Esophagus (tissue), 2 donors: ENCODE results near the gene LIG3. TPM values are rescaled to one million over a fixed set of nuclear protein-coding genes. Genes with fewer than 3 reads are reported as not detected.

Source experiments
- H3K27ac ChIP-seq, 2 donors: one replicate each; pipeline ENCODE4 v1.5.1; 2013; ENCODE audit warnings: low read depth in 2 of 2, mild to moderate bottlenecking in 2 of 2, inconsistent platforms in 1 of 2, low read length in 1 of 2, moderate library complexity in 1 of 2
- H3K27me3 ChIP-seq, 2 donors: one replicate each; pipeline ENCODE4 v1.6.1; 2013; ENCODE audit warnings: low read length in 2 of 2, control low read depth in 1 of 2, mild to moderate bottlenecking in 1 of 2; ENCODE audit not compliant: insufficient read depth in 2 of 2, control insufficient read depth in 1 of 2
- H3K36me3 ChIP-seq, 2 donors: one replicate each; pipeline ENCODE4 v1.6.1; 2013; ENCODE audit warnings: low read length in 1 of 2; ENCODE audit not compliant: control insufficient read depth in 2 of 2, insufficient read depth in 2 of 2
- H3K4me1 ChIP-seq, 2 donors: one replicate each; pipeline ENCODE4 v1.6.1; 2013; ENCODE audit warnings: low read length in 1 of 2; ENCODE audit not compliant: control insufficient read depth in 2 of 2, insufficient read depth in 2 of 2
- H3K4me3 ChIP-seq, 2 donors: one replicate each; pipeline ENCODE4 v1.5.1; 2013; ENCODE audit warnings: low read length in 2 of 2, mild to moderate bottlenecking in 2 of 2, low read depth in 1 of 2, moderate library complexity in 1 of 2
- H3K9me3 ChIP-seq, 2 donors: one replicate each; pipeline ENCODE4 v1.6.1; 2013; ENCODE audit warnings: mild to moderate bottlenecking in 2 of 2, low read depth in 1 of 2, low read length in 1 of 2, moderate library complexity in 1 of 2; ENCODE audit not compliant: control insufficient read depth in 2 of 2, insufficient read depth in 1 of 2
- WGBS, 2 donors: extraction: QIAGEN DNeasy Blood & Tissue Kit; methylation state at CpG; one replicate each; pipeline ENCODE4 v1.1.7; 2013; 5-methylcytosine and 5-hydroxymethylcytosine counted together
- polyA plus RNA-seq, 2 donors: library from polyadenylated mRNA; stranded (reverse); fragments of 200-250 nt; gene quantifications; one replicate each; pipeline ENCODE4 v1.2.3, GENCODE V29; 2013
- donor health status: healthy with polysubstance abuse.
- donor health status: Bipolar disorder and iron deficiency.

LIG3 gene
- polyA plus RNA-seq, 2 donors = 6.2 to 9.2 TPM

- Histone ChIP-seq H3K4me1 (no peaks in the 10 kb centered on the region), H3K9me3 (no peaks in the 10 kb centered on the region), H3K27me3 (no peaks in the 10 kb centered on the region), H3K4me3 (no peak overlapping the region), H3K36me3 (no peaks in the 10 kb centered on the region), H3K27ac (peak overlapping the region in 1 of 2 donors; percentile 26)
- WGBS, 2 donors = 69 to 83% methylated on average over 3 of the region's 3 CpGs
These were observed 68.5 kb downstream of the LIG3 start for GRCh38 chr17:35048685-35049379.

- WGBS, 2 donors = 94 to 97% methylated on average over 2 of the region's 2 CpGs
- H3K36me3 ChIP-seq = no peaks in the 10 kb centered on the region
- H3K4me1 ChIP-seq = no peaks in the 10 kb centered on the region
- no peaks in the 10 kb centered on the region for H3K27me3 ChIP-seq
- no peak overlapping the region for H3K4me3 ChIP-seq
- H3K9me3 ChIP-seq = no peaks in the 10 kb centered on the region
- no peak overlapping the region for H3K27ac ChIP-seq
These were observed 69.9 kb downstream of the LIG3 start for GRCh38 chr17:35050170-35050569.

DNA sequence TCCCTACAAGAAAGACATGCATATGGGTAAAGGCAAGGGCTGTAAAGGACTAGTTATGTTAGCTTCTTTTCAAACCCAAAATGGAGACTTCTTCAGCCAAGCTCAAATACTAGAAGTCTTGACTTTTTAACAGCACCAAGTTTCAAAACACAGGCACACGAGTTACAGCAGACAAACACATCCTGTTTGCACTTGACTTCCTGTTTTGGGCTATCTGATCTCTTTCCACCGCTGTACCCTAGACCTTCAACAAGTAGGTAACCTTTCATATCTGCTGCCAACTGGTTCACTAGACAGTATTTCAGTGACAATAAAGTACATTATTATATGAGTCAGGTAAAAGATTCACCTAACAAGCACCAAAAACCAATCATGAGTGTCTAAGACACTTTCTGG lies 70.9 kb downstream of the LIG3 start:
- Histone ChIP-seq H3K4me1 (no peaks in the 10 kb centered on the region), H3K27me3 (no peaks in the 10 kb centered on the region), H3K9me3 (no peaks in the 10 kb centered on the region), H3K27ac (peak overlapping the region in 1 of 2 donors; percentile 25), H3K36me3 (no peaks in the 10 kb centered on the region), H3K4me3 (no peak overlapping the region)
- WGBS, 2 donors = 29 to 39% methylated on average over 2 of the region's 2 CpGs

- H3K36me3 ChIP-seq = no peaks in the 10 kb centered on the region
- WGBS, 2 donors = 39 to 54% methylated on average over 6 of the region's 6 CpGs
- H3K27ac ChIP-seq = peak overlapping the region in 1 of 2 donors; percentile 25
- no peaks in the 10 kb centered on the region for H3K27me3 ChIP-seq
- H3K4me1 ChIP-seq = no peaks in the 10 kb centered on the region
- no peaks in the 10 kb centered on the region for H3K9me3 ChIP-seq
- no peak overlapping the region for H3K4me3 ChIP-seq
These were observed 71.4 kb downstream of the LIG3 start for GRCh38 chr17:35051579-35052240.

DNA sequence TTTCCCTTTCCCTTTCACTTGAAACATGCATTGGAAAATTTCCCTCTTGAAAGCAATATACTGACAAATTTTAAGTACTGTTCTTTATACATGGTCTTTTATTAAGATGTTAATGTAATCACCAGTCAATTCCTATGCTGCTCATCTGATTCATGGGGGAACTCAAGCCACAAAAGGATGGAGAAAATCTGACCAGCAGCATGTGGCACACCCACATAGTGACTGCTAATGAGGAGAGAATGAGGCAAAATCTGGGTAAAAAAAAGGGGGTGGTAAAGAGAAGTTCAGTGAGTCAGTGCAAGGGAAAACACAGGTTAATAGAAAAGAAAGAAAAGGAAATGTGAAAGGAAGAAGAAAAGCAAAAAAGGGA lies 71.9 kb downstream of the LIG3 start:
- H3K4me3 ChIP-seq = no peak overlapping the region
- no peaks in the 10 kb centered on the region for H3K36me3 ChIP-seq
- no peaks in the 10 kb centered on the region for H3K9me3 ChIP-seq
- H3K27me3 ChIP-seq = no peaks in the 10 kb centered on the region
- no peak overlapping the region for H3K27ac ChIP-seq
- no peaks in the 10 kb centered on the region for H3K4me1 ChIP-seq

DNA sequence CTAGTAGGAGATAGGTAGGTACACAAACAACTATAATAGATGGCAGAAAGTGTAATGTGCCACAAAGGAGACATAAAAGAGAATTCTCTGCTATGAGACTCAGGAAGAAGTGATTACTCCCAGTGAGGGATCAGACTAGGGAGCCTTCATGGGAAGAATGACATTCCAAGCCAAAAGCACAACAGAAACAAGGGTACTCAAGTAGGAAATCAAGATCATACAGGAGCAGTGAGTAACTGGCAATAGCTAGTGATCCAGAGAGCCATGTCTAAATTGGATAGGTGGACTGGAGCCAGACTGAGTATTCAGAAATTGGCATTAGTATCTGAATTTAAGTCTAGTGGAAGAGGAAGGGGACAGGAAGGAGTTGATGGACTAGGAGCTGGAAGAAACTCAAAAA lies 72.5 kb downstream of the LIG3 start:
- Histone ChIP-seq H3K27me3 (no peaks in the 10 kb centered on the region), H3K4me3 (no peak overlapping the region), H3K27ac (no peak overlapping the region), H3K4me1 (no peaks in the 10 kb centered on the region), H3K9me3 (no peaks in the 10 kb centered on the region), H3K36me3 (no peaks in the 10 kb centered on the region)

- H3K27me3 ChIP-seq = no peaks in the 10 kb centered on the region
- H3K9me3 ChIP-seq = no peaks in the 10 kb centered on the region
- no peaks in the 10 kb centered on the region for H3K36me3 ChIP-seq
- no peak overlapping the region for H3K4me3 ChIP-seq
- H3K4me1 ChIP-seq = no peaks in the 10 kb centered on the region
- WGBS, 2 donors = 57 to 67% methylated on average over 1 of the region's 1 CpG
- H3K27ac ChIP-seq = no peak overlapping the region
These were observed 72.9 kb downstream of the LIG3 start for GRCh38 chr17:35053204-35053603.

GRCh38 chr17:35056013-35056412 lies 75.7 kb downstream of the LIG3 start:
- 90 to 92% methylated on average over 3 of the region's 3 CpGs for WGBS, 2 donors
- H3K27ac ChIP-seq = no peak overlapping the region
- H3K27me3 ChIP-seq = no peaks in the 10 kb centered on the region
- no peaks in the 10 kb centered on the region for H3K4me1 ChIP-seq
- no peaks in the 10 kb centered on the region for H3K9me3 ChIP-seq
- no peak overlapping the region for H3K4me3 ChIP-seq
- no peaks in the 10 kb centered on the region for H3K36me3 ChIP-seq

- Histone ChIP-seq H3K27me3 (no peaks in the 10 kb centered on the region), H3K36me3 (peaks cover 0 to 2% of the 10 kb centered on the region in 2 donors), H3K9me3 (no peaks in the 10 kb centered on the region), H3K4me3 (no peak overlapping the region), H3K4me1 (no peaks in the 10 kb centered on the region), H3K27ac (peak overlapping the region in 1 of 2 donors; percentile 54)
- WGBS, 2 donors = 53 to 78% methylated on average over 1 of the region's 1 CpG
These were observed 77.1 kb downstream of the LIG3 start for GRCh38 chr17:35057332-35057915.
